GM21717 (cell line): ENCODE results near the gene MMP28.
A peak's percentile ranks its signal among the peaks of the same experiment; 100 is the strongest.

Source experiments
- ATAC-seq: cut with Tn5 transposase; IDR thresholded peaks from one replicate; pipeline ENCODE4 v1.9.1; 2021; ENCODE audit warnings: mild to moderate bottlenecking, moderate library complexity; ENCODE audit not compliant: unreplicated experiment

Gene MMP28, protein sequence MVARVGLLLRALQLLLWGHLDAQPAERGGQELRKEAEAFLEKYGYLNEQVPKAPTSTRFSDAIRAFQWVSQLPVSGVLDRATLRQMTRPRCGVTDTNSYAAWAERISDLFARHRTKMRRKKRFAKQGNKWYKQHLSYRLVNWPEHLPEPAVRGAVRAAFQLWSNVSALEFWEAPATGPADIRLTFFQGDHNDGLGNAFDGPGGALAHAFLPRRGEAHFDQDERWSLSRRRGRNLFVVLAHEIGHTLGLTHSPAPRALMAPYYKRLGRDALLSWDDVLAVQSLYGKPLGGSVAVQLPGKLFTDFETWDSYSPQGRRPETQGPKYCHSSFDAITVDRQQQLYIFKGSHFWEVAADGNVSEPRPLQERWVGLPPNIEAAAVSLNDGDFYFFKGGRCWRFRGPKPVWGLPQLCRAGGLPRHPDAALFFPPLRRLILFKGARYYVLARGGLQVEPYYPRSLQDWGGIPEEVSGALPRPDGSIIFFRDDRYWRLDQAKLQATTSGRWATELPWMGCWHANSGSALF

DNA sequence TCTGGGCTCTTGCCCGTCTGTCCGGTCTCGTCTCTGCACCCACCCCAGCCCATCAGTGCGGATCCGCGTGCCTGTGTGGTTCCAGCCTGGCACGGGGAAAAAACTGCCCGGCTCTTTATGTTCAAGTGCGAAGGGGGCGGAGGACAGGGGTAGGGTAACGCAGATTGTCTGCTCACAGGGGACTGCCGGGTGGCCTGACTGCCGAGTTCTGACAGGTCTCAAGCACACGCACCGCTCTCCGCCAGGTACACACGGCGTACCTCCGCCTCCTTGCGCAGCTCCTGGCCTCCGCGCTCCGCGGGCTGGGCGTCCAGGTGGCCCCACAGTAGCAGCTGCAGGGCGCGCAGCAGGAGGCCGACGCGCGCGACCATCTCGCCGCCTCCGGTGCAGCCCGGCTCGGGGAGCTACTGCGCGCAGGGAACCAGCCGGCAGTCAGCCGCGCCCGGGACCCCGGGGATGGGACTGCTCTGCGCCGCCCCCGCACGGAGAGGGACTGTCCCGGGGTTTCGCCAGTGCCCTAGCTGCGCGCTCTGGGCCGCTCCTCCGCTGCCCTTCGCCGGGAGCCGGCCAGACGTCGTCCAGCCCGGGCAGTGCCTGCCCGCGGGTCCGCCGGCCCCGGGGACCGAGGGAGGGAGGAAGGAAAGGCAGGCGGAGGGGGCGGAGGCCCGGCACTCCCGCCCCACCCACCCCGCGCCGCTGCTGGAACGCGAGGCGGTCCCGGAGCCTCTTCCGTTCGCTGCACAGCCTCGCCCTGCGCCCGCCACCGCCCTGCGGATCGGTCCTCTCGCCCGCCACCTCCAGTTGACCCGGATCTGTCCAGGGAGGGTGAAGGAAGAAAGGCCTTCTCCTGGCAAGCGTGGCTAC is at the start of gene MMP28:
TSS of gene MMP28 (minus strand) at position 635 of the 864 bp plus-strand sequence. CDS start at position 371, 264 bp downstream.
- ATAC-seq: no peak

DNA sequence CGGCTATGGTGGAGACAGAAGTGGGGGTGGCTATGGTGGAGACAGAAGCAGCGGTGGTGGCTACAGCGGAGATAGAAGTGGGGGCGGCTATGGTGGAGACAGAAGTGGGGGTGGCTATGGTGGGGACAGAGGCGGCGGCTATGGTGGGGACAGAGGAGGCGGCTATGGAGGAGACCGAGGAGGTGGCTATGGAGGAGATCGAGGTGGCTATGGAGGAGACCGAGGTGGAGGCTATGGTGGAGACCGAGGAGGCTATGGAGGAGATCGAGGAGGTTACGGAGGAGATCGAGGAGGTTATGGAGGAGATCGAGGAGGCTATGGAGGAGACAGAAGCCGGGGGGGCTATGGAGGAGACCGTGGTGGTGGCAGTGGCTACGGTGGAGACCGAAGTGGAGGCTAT is 49.1 kb upstream of the MMP28 start:
- no peak for ATAC-seq

DNA sequence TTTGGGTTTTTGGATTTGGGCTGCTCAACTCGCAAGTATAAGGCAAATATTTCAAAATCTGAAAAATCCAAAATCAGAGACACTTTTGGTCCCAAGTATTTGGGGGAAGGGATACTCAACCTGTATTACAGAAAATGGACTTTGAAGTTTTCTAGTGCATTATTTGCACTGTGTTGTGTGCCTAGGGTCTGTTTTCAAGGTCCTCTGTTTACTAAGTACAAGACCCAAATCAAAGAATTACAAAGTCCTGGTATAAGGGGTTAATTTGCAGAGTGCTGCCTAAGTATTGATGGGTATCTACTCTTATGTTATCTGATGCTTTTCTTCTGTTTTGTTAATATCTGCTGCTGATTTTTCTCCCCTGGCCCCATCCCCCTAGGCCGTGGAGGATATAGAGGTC is 48.3 kb upstream of the MMP28 start:
- no peak for ATAC-seq

DNA sequence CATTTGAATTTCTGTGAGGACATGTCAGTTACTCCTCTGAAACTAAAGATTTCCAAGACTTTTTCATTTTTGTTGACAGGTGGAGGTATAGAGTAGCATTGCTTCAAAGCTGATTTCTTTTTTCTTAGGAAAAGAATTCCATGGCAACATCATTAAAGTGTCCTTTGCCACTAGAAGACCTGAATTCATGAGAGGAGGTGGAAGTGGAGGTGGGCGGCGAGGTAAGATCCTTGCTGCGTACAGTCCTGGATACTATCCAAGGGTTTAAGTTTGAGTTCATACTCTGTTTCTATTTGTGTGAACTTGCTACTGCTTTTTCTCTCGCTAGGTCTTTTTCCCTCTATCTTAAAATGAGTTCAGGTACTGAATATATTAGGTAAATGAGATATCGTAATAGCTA is 46.8 kb upstream of the MMP28 start:
- no peak for ATAC-seq

DNA sequence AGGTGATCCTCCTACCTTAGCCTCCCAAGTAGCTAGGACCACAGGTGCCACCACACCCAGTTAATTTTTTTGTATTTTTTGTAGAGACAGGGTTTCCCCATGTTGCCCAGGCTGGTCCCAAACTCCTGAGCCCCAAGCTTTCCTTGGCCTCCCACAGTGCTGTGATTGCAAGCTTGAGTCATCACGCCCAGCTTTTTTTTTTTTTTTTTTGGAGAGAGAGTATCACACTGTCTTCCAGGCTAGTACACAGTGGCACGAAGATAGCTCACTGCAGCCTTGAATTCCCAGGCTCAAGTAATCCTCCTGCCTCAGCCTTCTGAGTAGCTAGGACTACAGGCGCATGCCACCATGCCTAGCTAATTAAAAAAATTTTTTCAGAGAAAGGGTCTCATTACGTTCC is 46.1 kb upstream of the MMP28 start:
- ATAC-seq: no peak

DNA sequence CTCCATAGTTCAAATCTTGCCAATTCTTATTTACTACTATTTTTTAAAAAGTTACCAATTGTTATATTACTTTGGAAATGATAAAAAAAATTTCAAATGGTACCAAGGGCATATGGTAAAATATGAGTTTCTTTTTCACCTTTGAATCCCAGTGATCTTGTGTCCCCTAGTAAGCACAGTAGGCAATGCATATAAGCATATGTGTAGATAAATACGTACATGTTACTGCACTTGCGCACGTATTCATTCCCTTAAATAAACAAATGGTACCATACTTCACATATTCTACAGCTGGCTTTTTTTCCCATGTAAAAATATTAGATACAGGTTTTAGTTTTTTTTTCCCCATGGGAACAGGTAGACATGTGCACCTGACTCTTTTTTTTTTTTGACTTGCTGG is 45.7 kb upstream of the MMP28 start:
- no peak for ATAC-seq

DNA sequence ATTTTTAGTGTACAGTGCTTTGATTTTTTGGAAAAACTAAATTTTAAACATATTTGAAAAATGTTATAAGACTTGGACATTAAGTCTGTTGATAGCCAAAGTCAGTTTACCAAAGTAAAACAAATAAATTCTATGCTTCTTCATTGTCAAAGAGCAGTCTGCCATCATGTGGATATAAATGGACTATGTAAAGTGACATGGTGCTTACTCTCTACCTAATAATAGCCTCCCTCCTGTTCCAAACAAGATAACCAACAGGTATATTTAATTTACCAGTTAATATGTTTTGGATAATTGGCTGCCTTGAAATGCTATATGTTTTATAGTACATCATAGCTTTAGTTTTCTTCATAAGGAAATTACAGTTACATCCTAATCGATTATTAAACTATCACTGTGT is 29.8 kb upstream of the MMP28 start:
- ATAC-seq: no peak

DNA sequence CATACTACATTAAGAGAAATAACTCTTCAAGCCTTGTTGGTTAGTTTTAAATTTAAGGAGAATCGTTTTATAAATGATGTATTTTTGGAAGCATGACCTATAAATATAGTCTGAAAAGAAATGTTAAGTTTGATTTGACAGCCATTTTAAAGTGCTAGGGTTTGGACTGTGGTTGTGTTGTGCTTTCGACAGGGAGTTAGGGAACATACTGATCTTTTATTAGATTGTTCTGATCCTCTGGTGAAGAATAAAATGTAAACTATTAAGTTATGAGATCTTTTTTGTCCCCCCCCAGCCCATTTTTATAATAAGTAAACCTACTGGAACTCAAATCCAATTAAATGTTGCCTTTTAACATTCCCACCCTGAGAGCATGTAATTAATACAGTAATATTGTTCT is 25.9 kb upstream of the MMP28 start:
- ATAC-seq: no peak

DNA sequence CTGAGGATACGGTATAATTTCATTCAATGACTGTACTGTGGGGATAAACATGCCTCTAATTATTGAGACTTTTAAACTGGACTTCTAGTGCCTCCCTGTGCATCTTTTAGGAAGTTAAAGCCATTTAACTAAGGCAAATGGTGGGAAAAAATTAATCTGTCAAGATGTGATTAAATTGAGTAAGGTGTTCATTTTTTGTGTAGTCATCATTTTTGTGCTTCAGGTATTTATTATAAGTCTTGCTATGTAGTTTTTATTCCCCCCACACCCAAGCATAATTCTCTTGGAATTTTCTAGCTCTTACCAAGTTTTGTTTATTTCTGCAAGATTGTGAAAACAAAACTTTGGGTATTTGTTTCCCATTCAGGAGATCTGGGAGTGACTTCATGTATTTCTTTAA is 24.0 kb upstream of the MMP28 start:
- ATAC-seq: no peak

DNA sequence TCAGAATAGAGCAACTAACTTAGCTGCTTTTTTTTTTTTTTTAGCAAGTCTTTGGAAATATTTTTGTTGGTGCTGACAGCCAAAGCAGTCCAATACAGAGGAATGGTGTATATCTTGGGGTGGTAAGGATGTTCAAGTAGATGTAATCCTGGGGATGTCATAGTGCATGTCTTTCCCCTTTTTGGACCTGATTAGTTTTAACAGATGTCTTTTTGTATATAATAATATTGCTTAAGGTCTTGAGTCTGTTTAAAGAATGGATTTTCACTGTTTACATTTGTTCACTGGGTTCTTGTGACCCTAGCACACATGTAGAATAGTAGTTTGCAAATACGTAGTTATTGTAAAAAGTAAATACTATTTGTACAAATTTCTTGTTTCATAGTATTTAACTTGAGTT is 21.8 kb upstream of the MMP28 start:
- ATAC-seq: no peak

DNA sequence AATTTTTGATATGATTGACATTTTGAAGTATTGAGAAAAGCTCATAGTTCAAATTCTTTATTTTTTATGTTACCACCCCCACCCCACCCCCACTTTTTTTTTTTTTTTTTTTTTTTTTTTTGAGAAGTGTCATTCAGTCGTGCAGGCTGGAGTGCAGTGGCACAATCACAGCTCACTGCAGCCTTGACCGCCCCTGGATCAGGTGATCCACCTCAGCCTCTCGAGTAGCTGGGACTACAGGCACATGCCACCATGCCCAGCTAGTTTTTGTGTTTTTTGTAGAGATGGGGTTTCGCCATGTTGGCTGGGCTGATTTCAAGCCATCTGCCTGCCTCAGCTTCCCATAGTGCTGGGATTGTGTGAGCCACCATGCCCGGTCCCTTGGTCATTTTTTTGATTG is 21.3 kb upstream of the MMP28 start:
- ATAC-seq: no peak

DNA sequence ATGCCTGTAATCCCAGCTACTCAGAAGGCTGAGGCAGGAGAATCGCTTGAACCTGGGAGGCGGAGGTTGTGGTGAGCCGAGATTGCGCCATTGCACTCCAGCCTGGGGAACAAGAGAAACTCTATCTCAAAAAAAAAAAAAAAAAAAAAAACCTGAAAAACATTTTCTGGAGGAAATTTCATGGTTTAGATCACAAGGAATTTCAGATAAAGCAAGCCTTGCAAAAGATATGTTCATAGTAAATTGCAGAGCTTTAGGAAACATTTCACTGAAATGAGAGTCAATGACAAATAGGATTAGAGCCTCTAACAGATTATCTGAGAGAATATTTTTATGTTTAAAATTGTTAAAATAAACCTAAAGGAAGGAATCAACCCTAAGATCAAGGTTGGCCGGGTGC is 17.0 kb upstream of the MMP28 start:
- ATAC-seq: no peak

DNA sequence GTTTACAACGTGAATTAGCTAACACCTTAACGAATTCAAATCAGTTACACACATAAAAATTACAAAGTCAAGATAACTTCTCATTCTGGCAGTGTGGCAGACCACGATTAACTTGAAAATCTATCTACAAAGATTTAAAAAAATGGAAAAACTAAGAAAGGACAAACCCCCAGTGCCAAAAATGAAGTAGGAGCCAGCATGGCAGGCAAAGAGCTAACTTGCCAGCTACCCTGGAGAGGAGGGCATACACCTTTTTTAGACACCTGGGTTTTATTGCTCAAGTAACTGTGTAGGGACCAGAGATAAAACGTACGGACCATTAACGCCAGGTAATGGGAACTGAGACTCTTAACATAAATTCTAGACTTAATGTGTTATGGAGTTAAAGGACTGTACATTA is 16.3 kb upstream of the MMP28 start:
- ATAC-seq: no peak

DNA sequence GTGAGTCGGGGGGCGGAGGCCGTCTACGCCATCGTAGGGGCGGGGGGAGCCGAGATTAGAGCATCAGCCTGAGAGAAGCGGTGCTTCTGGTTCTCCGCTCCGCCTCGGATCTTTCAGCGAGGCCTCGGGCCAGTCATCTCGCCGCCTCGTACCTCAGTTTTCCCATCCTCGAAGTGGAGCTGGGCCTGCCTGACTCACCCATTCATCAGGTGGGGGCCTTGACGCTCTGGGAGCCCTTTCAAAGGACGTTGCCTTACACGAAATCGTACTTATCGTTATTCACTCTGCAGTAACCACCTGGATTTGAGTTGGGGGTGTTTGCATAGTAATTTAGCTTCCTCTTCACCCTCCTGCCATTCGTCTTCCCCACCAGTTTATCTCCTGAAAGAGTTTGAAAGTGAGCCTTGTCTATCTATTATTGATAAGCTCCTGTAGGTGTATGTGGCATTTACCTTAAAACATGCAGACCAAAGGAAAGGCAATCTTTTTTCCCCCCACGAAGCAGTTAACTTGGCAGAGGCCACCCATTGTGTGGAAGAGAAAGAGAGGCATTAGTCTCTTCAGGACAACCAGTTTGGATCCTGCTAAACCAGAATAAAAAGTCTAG is 14.5 kb upstream of the MMP28 start:
- no peak for ATAC-seq

DNA sequence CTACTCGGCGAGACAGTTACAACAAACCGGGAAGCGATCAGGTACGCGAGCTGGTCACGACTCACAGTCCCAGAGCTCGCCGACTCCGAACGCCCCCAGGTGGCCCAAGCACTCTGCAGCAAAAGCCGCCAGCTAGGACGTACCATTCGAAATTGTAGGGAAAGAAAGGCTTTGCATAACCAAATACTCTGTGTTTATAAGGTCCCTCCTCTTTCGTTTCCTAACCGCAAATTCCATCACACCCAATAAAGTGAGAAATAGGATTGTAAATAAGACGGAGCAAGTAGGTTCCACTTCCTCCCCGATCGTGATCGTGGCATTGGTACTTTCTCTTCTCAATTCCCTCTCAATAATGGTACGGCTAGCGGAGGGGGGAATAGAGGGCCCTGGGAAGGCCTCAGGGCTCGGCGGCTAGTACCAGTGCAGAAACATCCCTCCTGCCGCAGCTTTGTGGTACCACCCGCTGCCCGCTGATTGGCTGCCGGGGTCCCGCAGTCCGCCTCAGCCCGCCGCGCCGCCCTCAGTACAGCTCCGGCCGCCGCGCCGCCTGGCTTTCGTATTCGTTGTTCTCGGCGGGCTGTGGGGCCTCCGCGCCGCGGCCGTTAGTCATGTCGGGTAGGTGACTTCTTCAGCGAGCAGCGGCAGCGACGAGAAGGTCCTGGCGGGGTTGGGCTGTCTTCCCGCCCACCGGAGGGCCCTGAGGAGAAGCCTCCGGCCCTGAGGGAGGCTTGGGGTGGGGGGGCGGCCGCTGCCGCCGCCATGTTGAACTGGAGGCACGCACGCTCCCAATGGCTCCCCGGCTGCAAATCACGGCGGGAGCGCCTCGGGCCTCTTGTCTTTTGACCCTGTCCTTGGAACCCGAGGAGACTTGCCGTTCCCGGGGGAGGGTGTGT is 13.8 kb upstream of the MMP28 start, which contains the start of gene TAF15:
TSS of gene TAF15 (plus strand) at position 523 of the 893 bp plus-strand sequence. CDS start at position 609, 86 bp downstream.
- peak; percentile 87 for ATAC-seq

DNA sequence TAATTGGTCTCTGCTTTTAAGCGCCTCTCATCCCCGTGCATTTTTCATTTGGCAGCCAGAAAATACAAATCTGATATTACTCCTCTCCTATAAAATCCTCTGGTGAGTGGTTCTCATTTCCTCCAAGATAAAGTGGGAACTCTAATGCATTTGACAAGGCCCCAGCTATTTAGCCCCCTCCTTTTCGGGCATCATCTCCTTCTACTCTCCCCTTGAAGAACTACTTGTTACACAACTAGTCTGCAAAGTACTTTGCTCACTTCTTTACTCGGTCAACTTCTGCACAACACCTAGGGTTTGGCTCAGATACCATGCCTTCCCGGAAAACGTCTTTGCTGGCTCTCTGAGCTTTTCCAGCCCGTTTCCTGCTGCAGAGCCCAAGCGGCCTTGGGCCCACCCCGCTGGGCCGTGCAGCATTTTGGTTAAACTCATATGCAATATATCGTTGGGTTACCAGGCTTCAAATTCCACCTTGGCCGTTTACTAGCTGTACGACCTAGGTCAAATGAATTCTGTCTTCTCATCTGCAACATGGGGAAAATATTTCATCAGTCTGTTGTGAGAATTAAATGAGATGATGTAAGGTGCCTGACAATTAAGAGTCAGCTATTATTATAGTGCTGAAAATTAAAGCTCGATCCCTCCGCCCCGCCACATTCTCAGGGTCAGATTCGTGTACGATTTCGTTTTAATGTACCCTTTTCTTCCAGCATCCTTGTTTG is 13.0 kb upstream of the MMP28 start:
- peak; percentile 5 for ATAC-seq

DNA sequence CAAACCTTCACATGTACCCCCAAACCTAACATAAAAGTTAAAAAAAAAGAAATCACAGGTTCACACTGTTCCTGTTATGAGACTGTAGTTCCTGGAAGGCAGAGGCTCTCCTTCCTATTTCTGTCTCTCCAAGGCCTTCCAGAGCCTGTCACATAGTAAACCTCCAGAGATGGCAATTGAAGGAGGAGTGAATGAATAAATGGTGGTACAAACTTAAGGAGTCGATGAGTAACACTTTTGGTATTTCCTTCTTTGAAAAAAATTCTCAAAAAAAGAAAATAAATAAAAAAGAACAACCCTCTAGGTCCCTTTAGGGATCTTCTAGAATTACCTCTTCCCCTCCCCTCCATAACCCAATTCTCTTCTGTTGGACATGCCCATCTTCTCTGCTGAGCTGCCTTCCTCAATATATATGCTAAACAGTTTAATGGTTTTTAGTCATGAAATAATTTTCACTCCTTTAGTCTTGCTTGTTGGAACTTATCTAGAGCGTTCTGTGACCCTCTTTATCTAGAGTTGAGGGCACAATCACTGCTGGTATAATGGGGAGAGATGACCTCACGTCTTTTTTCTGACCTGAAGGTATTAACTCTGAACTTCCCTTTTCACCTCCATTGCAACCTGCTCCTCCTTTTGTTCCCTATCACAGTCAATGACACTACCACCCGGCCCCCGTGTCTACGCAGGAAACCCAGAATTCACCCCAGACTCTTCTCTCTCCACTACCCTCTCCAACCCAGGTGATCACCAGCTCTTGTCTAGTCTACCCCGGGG is 12.1 kb upstream of the MMP28 start:
- no peak for ATAC-seq

DNA sequence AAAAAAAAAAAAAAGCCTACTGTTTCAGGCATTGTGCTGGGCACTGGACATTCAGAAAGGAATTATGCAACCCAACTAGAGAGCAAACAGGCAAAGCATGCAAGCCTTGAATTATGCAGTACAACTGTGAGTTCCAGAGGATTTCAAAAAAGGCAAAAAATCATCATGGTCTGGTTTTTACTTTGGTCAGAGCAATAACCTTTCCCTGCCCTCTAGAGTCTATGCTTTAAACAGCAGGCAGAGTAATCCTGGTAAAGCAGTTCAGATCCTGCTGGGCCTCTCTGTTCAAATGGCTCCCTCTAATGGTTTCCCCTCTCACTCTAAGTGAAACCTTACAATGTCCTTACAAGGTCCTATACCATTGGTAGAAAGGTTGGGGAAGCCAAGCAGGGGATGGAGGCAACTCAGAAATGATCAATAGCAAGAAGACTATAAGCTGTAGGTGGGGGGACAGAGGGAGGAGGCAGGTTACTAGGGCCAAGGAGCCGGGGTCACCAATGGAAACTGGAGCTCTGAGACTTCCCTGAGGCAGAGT is 9.3 kb upstream of the MMP28 start:
- ATAC-seq: no peak
